PC-3 (cell line): ENCODE results near the gene PROSER1. TPM values are rescaled to one million over a fixed set of nuclear protein-coding genes. Genes with fewer than 3 reads are reported as not detected.

Experiments used
- ATAC-seq: fragments of 200-7000 bp; cut with Tn5 transposase; 2 replicates; pipeline ENCODE4 v1.9.1; 2020; ENCODE audit warnings: mild to moderate bottlenecking, moderate library complexity
- BruUV-seq: library from RNA; stranded (reverse); fragments of 400-500 nt; replicated peaks from 2 replicates; lab custom pipeline; 2021; lab: Mats Ljungman, UMichigan
- CTCF ChIA-PET: fragments of 300-600 bp; sonication (Branson Sonifier 250); formaldehyde crosslinking; loops from one replicate; lab custom pipeline; 2022; ENCODE audit warnings: antibody characterized with exemption; lab: Charles Lee
- POLR2A ChIA-PET: fragments of 300-600 bp; sonication (Branson Sonifier 250); formaldehyde crosslinking; loops from one replicate; lab custom pipeline; 2022; ENCODE audit warnings: antibody characterized with exemption; ENCODE audit not compliant: unreplicated experiment; lab: Charles Lee
- DNase-seq: peaks from one replicate; pipeline ENCODE4 v3.0.0-alpha.2; 2015
- H2AFZ ChIP-seq: fragments of 300-600 bp; sonication (generic); 2 replicates; pipeline ENCODE4 v1.6.0; 2016; ENCODE audit warnings: antibody characterized with exemption, low read length
- H3F3A ChIP-seq: fragments of 300-600 bp; sonication (generic); one replicate; pipeline ENCODE4 v1.6.0; 2017; ENCODE audit warnings: antibody characterized with exemption, low read length, control low read depth, mild to moderate bottlenecking; ENCODE audit not compliant: unreplicated experiment
- H3K27ac ChIP-seq: fragments of 300-600 bp; sonication (generic); 2 replicates; pipeline ENCODE4 v1.5.1; 2016; ENCODE audit warnings: mild to moderate bottlenecking, low read length
- H3K27me3 ChIP-seq: fragments of 300-600 bp; sonication (generic); 2 replicates; pipeline ENCODE4 v1.6.1; 2016; ENCODE audit warnings: low read length, mixed read lengths
- H3K36me3 ChIP-seq: fragments of 300-600 bp; sonication (generic); 2 replicates; pipeline ENCODE4 v1.6.1; 2016; ENCODE audit warnings: low read depth, mixed run types, low read length, mixed read lengths
- H3K4me1 ChIP-seq: fragments of 300-600 bp; sonication (generic); 2 replicates; pipeline ENCODE4 v1.5.1; 2016; ENCODE audit warnings: low read length; ENCODE audit not compliant: insufficient read depth
- H3K4me2 ChIP-seq: fragments of 300-600 bp; sonication (generic); 2 replicates; pipeline ENCODE4 v1.6.0; 2016; ENCODE audit warnings: low read length
- H3K4me3 ChIP-seq: fragments of 300-600 bp; sonication (generic); 2 replicates; pipeline ENCODE4 v1.5.1; 2016; ENCODE audit warnings: mild to moderate bottlenecking, low read length, mixed read lengths
- H3K79me2 ChIP-seq: fragments of 300-600 bp; sonication (generic); 2 replicates; pipeline ENCODE4 v1.6.1; 2017; ENCODE audit warnings: low read length, mixed read lengths
- H3K9ac ChIP-seq: fragments of 300-600 bp; sonication (generic); 2 replicates; pipeline ENCODE4 v1.6.0; 2016; ENCODE audit warnings: mild to moderate bottlenecking, low read length
- H3K9me2 ChIP-seq: fragments of 300-600 bp; sonication (generic); replicated peaks from 2 replicates; pipeline ENCODE4 v1.6.1; 2016; ENCODE audit warnings: mixed run types, low read length, mixed read lengths
- H3K9me3 ChIP-seq: fragments of 300-600 bp; sonication (generic); 2 replicates; pipeline ENCODE4 v1.6.1; 2016; ENCODE audit warnings: low read length, mixed read lengths
- H4K20me1 ChIP-seq: fragments of 300-600 bp; sonication (generic); 2 replicates; pipeline ENCODE4 v1.6.1; 2016; ENCODE audit warnings: low read length, mixed read lengths
- CTCF ChIP-seq: fragments of 300-600 bp; sonication (generic); conservative IDR thresholded peaks from 2 replicates; pipeline ENCODE4 v1.5.1; 2017; ENCODE audit warnings: antibody characterized with exemption, low read depth, mild to moderate bottlenecking, low read length
- EZH2 ChIP-seq: fragments of 300-600 bp; sonication (generic); IDR thresholded peaks from one replicate; pipeline ENCODE4 v1.6.1; 2017; ENCODE audit warnings: antibody characterized with exemption, mild to moderate bottlenecking, low read length; ENCODE audit not compliant: unreplicated experiment
- EZH2phosphoT487 ChIP-seq: fragments of 300-600 bp; sonication (generic); IDR thresholded peaks from 2 replicates; pipeline ENCODE4 v1.6.1; 2018; ENCODE audit warnings: mild to moderate bottlenecking, antibody characterized with exemption, low read length, borderline replicate concordance
- intact Hi-C: fragments of 100-400 bp; cut with micrococcal nuclease; formaldehyde crosslinking; loops from 2 replicates; pipeline ENCODE4 v1.9.0; 2023
- total RNA-seq: library from RNA; depleted of rRNA; stranded (reverse); fragments of >200 nt; gene quantifications from 2 replicates; pipeline ENCODE4 v1.2.3, GENCODE V29; 2014; rRNA removed

PROSER1 gene
- total RNA-seq, 1 experiment from 2014 or later, result 6.6 TPM

- H3K36me3 ChIP-seq, result no peaks in the 10 kb centered on the region
- no peak overlapping the region for H2AFZ ChIP-seq
- ChIA-PET CTCF (no interaction called here), POLR2A (no interaction called here)
- no peaks in the 10 kb centered on the region for H3K9me3 ChIP-seq
- DNase-seq (no peak), ATAC-seq (no peak)
- no peaks in the 10 kb centered on the region for H4K20me1 ChIP-seq
- TF ChIP-seq EZH2, result no peak
- TF ChIP-seq CTCF, result no peak
- TF ChIP-seq EZH2phosphoT487, result no peak
- H3K4me1 ChIP-seq, result no peaks in the 10 kb centered on the region
- no peaks in the 10 kb centered on the region for H3K79me2 ChIP-seq
- no TSS peak for BruUV-seq
- no peak overlapping the region for H3K27ac ChIP-seq
- H3F3A ChIP-seq, result no peaks in the 10 kb centered on the region
- H3K4me3 ChIP-seq, result no peak overlapping the region
- no peak overlapping the region for H3K4me2 ChIP-seq
- H3K9ac ChIP-seq, result no peak overlapping the region
- intact Hi-C loops, result no loop called here
- H3K27me3 ChIP-seq, result peaks cover 54% of the 10 kb centered on the region
- H3K9me2 ChIP-seq, result no peaks in the 10 kb centered on the region
Measured at GRCh38 chr13:38965281-38965680, 72.6 kb downstream of the PROSER1 start.

GRCh38 chr13:38960175-38960574 lies 77.7 kb downstream of the PROSER1 start:
- BruUV-seq, result no TSS peak
- no peaks in the 10 kb centered on the region for H4K20me1 ChIP-seq
- no peak overlapping the region for H2AFZ ChIP-seq
- H3K9me3 ChIP-seq, result no peaks in the 10 kb centered on the region
- DNase-seq, result no peak
- ChIA-PET CTCF (no interaction called here), POLR2A (no interaction called here)
- H3F3A ChIP-seq, result no peaks in the 10 kb centered on the region
- no peak overlapping the region for H3K4me3 ChIP-seq
- no peak for ATAC-seq
- H3K9ac ChIP-seq, result no peak overlapping the region
- H3K4me2 ChIP-seq, result no peak overlapping the region
- H3K4me1 ChIP-seq, result no peaks in the 10 kb centered on the region
- intact Hi-C loops, result no loop called here
- TF ChIP-seq EZH2phosphoT487 (no peak), CTCF (no peak), EZH2 (no peak)
- peaks cover 7% of the 10 kb centered on the region; the same call in 1 of the 2 replicates for H3K27me3 ChIP-seq
- H3K27ac ChIP-seq, result no peak overlapping the region
- no peaks in the 10 kb centered on the region for H3K79me2 ChIP-seq
- no peaks in the 10 kb centered on the region for H3K9me2 ChIP-seq
- no peaks in the 10 kb centered on the region for H3K36me3 ChIP-seq

Other genes starting within 250 kb of the PROSER1 start
- gene STOML3, start 47.3 kb downstream of the PROSER1 start, total RNA-seq, result not detected in 2 replicates
- gene NHLRC3, start 367 bp upstream of the PROSER1 start, total RNA-seq, result 3.3 and 10.6 TPM in 2 replicates